Activated naive CD8-positive, alpha-beta T cell treated with anti-CD3 and anti-CD28 coated beads for 36 hours (primary cell): ENCODE results near the gene ADRA2C. TPM values are rescaled to one million over a fixed set of nuclear protein-coding genes. Genes with fewer than 3 reads are reported as not detected.

Experiments used
- DNase-seq: peaks from one replicate; pipeline ENCODE4 v3.0.0; 2021
- H3K27ac Mint-ChIP-seq: one replicate; pipeline ENCODE4 v1.8.0; 2022; ENCODE audit warnings: mild to moderate bottlenecking, moderate library complexity, mixed read lengths
- H3K27me3 Mint-ChIP-seq: one replicate; pipeline ENCODE4 v1.8.0; 2022; ENCODE audit warnings: mild to moderate bottlenecking, mixed read lengths
- H3K36me3 Mint-ChIP-seq: one replicate; pipeline ENCODE4 v1.8.0; 2021; ENCODE audit warnings: mild to moderate bottlenecking, mixed read lengths
- H3K4me1 Mint-ChIP-seq: one replicate; pipeline ENCODE4 v1.8.0; 2021; ENCODE audit warnings: mixed read lengths
- H3K4me3 Mint-ChIP-seq: one replicate; pipeline ENCODE4 v1.8.0; 2022; ENCODE audit warnings: mild to moderate bottlenecking, moderate library complexity, mixed read lengths
- H3K9me3 Mint-ChIP-seq: one replicate; pipeline ENCODE4 v1.8.0; 2022; ENCODE audit warnings: mixed read lengths
- total RNA-seq, 2 experiments: library from RNA; stranded (reverse); gene quantifications; one replicate each; pipeline ENCODE4 v1.2.3, GENCODE V29; 2021

The ADRA2C gene
- total RNA-seq, 2 experiments from 2014 or later = not detected

GRCh38 chr4:3787489-3788365 lies 21.5 kb downstream of the ADRA2C start:
- Mint-ChIP-seq H3K27me3 (peaks cover 17% of the 10 kb centered on the region), H3K36me3 (no peaks in the 10 kb centered on the region), H3K27ac (no peak overlapping the region), H3K4me1 (no peaks in the 10 kb centered on the region), H3K9me3 (no peaks in the 10 kb centered on the region), H3K4me3 (no peak overlapping the region)
- DNase-seq = no peak

DNA sequence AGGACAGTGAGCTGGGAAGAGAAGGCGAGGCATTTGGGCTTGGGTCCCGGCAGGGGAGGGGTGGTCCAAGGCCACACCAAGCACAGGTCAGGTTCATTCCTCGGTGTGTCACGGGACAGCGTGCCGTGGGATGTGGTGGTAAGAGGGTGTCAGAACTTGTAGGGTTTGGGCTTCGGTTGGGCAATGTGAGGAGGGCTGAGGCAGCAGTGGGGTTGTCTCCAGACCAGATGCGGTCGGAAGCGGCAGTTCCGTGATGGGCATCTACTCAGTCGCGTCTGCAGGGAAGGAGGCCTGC lies 22.1 kb downstream of the ADRA2C start:
- no peaks in the 10 kb centered on the region for H3K36me3 Mint-ChIP-seq
- H3K27me3 Mint-ChIP-seq = peaks cover 17% of the 10 kb centered on the region
- no peaks in the 10 kb centered on the region for H3K4me1 Mint-ChIP-seq
- H3K4me3 Mint-ChIP-seq = no peak overlapping the region
- H3K27ac Mint-ChIP-seq = no peak overlapping the region
- H3K9me3 Mint-ChIP-seq = peaks cover 1% of the 10 kb centered on the region
- no peak for DNase-seq

DNA sequence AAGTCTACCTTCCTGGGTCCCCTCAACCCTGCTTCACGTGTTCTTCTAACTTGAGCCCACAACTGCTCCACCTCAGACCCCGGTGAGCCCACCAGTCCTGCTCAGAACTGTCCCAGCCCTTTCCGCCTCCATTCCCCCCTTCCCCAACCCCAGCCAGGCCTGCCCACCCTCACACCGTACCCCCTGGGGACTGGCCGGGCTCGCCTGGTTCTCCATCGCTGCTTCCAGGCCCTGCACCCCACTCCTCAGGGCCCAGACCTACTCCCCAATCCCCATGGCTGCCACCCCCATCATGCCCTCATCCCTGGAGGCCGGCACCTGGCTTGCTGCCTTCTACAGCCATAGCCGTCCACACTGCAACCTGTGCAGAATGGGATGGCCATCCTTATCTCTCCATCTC lies 23.4 kb downstream of the ADRA2C start:
- H3K4me1 Mint-ChIP-seq = no peaks in the 10 kb centered on the region
- peaks cover 17% of the 10 kb centered on the region for H3K27me3 Mint-ChIP-seq
- H3K36me3 Mint-ChIP-seq = no peaks in the 10 kb centered on the region
- H3K4me3 Mint-ChIP-seq = no peak overlapping the region
- H3K27ac Mint-ChIP-seq = no peak overlapping the region
- no peak for DNase-seq
- peaks cover 6% of the 10 kb centered on the region for H3K9me3 Mint-ChIP-seq

GRCh38 chr4:3790006-3790561 lies 23.9 kb downstream of the ADRA2C start:
- DNase-seq = no peak
- Mint-ChIP-seq H3K36me3 (no peaks in the 10 kb centered on the region), H3K9me3 (peaks cover 11% of the 10 kb centered on the region), H3K4me3 (no peak overlapping the region), H3K27ac (no peak overlapping the region), H3K4me1 (no peaks in the 10 kb centered on the region), H3K27me3 (peaks cover 17% of the 10 kb centered on the region)

DNA sequence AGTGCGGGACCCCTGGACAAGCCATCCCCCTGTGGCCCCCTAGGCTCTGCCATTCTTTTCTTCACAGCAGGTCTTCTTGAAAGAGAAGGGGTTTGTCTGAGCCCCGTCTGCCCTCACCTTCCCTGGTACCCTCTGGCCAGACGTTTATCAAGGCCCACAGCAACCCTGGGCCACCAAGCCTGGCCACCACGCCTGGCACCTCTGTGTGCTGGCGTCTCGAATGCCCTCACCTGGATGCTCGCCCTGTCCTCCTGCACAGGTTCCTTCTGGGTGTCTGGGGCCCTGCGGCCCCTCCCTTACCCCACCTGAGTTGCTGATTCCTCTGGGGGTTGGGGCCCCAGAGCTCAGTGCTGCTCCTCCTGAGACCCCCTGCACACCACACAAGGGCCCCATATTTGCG lies 25.1 kb downstream of the ADRA2C start:
- DNase-seq = no peak
- Mint-ChIP-seq H3K9me3 (peaks cover 20% of the 10 kb centered on the region), H3K36me3 (no peaks in the 10 kb centered on the region), H3K27ac (no peak overlapping the region), H3K4me3 (no peak overlapping the region), H3K27me3 (peaks cover 17% of the 10 kb centered on the region), H3K4me1 (no peaks in the 10 kb centered on the region)

DNA sequence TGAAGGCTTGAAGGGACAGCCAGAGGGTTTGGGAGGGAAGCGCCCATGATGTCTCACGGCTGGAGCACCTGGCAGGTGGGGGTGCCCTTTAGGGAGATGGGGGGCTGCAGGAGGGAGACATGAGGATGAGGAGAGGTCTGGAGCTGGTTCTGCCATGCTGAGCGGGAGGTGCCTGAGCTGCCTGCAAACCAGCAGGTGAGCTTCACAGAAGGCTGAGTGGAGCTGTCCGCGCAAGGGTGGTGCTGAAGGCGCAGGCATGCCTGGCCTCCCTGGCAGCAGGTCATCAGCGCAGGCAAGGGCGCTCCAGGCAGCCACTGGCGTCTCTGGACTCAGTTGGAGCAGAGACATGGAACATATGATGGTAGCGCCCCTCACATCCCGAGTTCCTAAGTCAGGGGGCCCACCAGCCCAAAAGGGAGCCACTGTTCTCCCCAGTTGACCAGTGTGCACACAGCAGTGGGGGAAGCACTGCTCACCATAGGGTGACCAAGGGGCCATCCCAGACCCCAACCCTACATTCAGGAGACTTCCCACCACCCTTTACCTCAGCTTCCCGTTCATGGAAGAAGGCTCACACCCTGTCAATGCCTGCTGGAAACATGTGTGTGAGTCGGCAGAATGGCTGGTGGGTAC lies 25.8 kb downstream of the ADRA2C start:
- Mint-ChIP-seq H3K4me3 (no peak overlapping the region), H3K27ac (no peak overlapping the region), H3K36me3 (no peaks in the 10 kb centered on the region), H3K9me3 (peaks cover 27% of the 10 kb centered on the region), H3K4me1 (no peaks in the 10 kb centered on the region), H3K27me3 (peaks cover 17% of the 10 kb centered on the region)
- DNase-seq = peak; percentile 10

DNA sequence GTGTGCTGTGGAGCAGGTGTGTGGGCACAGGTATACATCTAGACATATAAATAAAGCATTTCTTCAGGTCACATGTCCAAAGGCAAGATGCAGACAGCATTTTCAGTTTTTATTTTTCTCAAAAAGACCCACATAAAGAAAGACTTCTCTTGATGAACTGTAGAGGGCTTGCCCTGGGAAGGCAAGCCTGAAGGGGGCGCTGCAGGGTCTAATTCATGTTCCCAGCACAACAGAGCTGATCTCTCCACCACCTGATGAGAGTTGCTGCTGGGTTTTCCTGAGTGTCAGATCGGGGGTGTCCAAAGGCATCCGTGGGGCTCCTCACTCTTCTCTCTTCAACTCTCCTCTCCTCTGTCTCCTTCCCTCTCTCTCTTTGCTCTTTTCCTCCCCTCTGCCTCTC lies 26.6 kb downstream of the ADRA2C start:
- Mint-ChIP-seq H3K27me3 (peaks cover 17% of the 10 kb centered on the region), H3K9me3 (peaks cover 27% of the 10 kb centered on the region), H3K27ac (no peak overlapping the region), H3K4me3 (no peak overlapping the region), H3K36me3 (no peaks in the 10 kb centered on the region), H3K4me1 (no peaks in the 10 kb centered on the region)
- no peak for DNase-seq

DNA sequence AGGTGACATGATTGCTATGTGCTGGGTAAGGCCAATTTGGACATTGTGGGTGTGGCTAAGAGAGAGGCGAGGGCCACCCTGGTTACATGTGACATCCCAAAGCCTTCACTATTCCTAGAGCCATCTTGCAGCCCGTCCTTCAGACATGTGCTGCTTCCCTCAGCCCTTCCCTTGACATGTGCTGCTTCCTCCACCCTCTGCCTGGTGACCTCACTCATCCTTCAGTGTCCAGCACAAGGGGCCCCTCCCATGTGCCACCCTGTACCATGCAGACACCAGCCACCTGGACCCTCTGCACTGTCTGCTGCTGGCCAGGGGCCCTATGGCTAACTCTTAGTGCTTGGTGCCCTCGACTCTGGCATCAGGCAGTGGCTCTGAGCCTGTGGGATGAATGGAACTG lies 27.4 kb downstream of the ADRA2C start:
- H3K36me3 Mint-ChIP-seq = no peaks in the 10 kb centered on the region
- H3K9me3 Mint-ChIP-seq = peaks cover 27% of the 10 kb centered on the region
- H3K27ac Mint-ChIP-seq = no peak overlapping the region
- DNase-seq = no peak
- H3K27me3 Mint-ChIP-seq = peaks cover 17% of the 10 kb centered on the region
- H3K4me1 Mint-ChIP-seq = no peaks in the 10 kb centered on the region
- H3K4me3 Mint-ChIP-seq = no peak overlapping the region

DNA sequence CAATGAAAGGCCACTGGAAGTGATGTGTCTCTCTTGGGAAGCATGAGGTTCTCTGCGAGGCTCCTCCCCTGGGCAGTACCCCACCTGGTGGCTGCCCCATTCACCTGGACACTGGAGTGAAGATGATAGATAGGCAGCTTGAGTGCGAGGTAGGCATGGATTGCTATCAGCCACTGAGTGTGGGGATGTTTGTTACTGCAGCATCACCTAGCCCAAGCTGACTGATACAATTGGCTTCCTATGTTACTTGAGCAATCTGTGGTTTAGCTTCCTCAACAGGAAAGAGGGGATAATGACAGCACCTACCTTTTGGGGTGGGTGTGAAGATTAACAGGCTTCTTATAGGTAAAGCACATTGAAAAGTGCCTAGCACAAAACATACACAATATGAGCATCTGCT lies 30.8 kb downstream of the ADRA2C start:
- H3K9me3 Mint-ChIP-seq = peaks cover 27% of the 10 kb centered on the region
- no peak overlapping the region for H3K4me3 Mint-ChIP-seq
- no peak for DNase-seq
- no peaks in the 10 kb centered on the region for H3K36me3 Mint-ChIP-seq
- H3K27me3 Mint-ChIP-seq = peaks cover 8% of the 10 kb centered on the region
- no peaks in the 10 kb centered on the region for H3K4me1 Mint-ChIP-seq
- H3K27ac Mint-ChIP-seq = no peak overlapping the region

- Mint-ChIP-seq H3K4me1 (no peaks in the 10 kb centered on the region), H3K9me3 (peaks cover 25% of the 10 kb centered on the region), H3K27me3 (peaks cover 4% of the 10 kb centered on the region), H3K4me3 (no peak overlapping the region), H3K27ac (peak overlapping the region; percentile 16), H3K36me3 (no peaks in the 10 kb centered on the region)
- no peak for DNase-seq
Observed at GRCh38 chr4:3797831-3798790, 31.9 kb downstream of the ADRA2C start.

- Mint-ChIP-seq H3K9me3 (peaks cover 21% of the 10 kb centered on the region), H3K4me1 (no peaks in the 10 kb centered on the region), H3K27ac (no peak overlapping the region), H3K4me3 (no peak overlapping the region), H3K27me3 (peaks cover 4% of the 10 kb centered on the region), H3K36me3 (no peaks in the 10 kb centered on the region)
- DNase-seq = no peak
Observed at GRCh38 chr4:3799496-3799895, 33.3 kb downstream of the ADRA2C start.

DNA sequence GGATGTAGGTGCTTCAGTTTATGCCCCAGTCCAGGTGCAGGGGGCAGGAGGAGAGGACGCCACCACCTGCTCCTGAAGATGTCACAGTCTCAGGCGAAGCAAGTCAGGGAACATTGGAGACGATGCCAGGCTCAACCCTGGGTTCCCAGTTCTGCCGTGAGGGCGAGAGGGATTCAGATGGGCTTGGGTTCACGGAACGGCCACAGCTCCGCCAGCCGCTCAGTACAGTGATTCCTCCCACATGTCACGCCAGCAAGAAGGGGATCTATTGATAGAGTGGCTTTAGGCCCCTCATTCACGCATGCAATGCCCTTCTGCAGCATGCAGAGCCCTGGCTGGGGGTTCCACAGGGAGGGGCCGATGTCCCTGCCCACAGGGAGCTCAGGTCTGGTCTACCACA lies 34.2 kb downstream of the ADRA2C start:
- H3K9me3 Mint-ChIP-seq = peaks cover 13% of the 10 kb centered on the region
- no peak overlapping the region for H3K4me3 Mint-ChIP-seq
- H3K36me3 Mint-ChIP-seq = no peaks in the 10 kb centered on the region
- H3K4me1 Mint-ChIP-seq = no peaks in the 10 kb centered on the region
- peaks cover 4% of the 10 kb centered on the region for H3K27me3 Mint-ChIP-seq
- no peak for DNase-seq
- no peak overlapping the region for H3K27ac Mint-ChIP-seq

- Mint-ChIP-seq H3K9me3 (peaks cover 4% of the 10 kb centered on the region), H3K4me1 (no peaks in the 10 kb centered on the region), H3K27ac (no peak overlapping the region), H3K27me3 (peaks cover 4% of the 10 kb centered on the region), H3K36me3 (no peaks in the 10 kb centered on the region), H3K4me3 (no peak overlapping the region)
- DNase-seq = no peak
Observed at GRCh38 chr4:3801521-3801920, 35.3 kb downstream of the ADRA2C start.

GRCh38 chr4:3801931-3802550 lies 35.9 kb downstream of the ADRA2C start:
- Mint-ChIP-seq H3K4me3 (no peak overlapping the region), H3K4me1 (no peaks in the 10 kb centered on the region), H3K36me3 (no peaks in the 10 kb centered on the region), H3K27ac (no peak overlapping the region), H3K27me3 (peaks cover 4% of the 10 kb centered on the region), H3K9me3 (no peaks in the 10 kb centered on the region)
- no peak for DNase-seq
